Testis (tissue), 2 donors: ENCODE data around the gene FAM124A.

Experiments
- POLR2A ChIP-seq: fragments of 450-650 bp; IDR thresholded peaks from one replicate; pipeline ENCODE4 v1.6.1; 2017; ENCODE audit warnings: antibody characterized with exemption, mild to moderate bottlenecking, moderate library complexity
- TF ChIP-seq, protein P1 (sequence below), 3 experiments: fragments of 450-650 bp in 2 of 3; fragments of 200-600 bp in 1 of 3; sonication (generic) in 1 of 3; IDR thresholded peaks; one replicate each; pipeline ENCODE4 v1.5.1; 2016 to 2019; ENCODE audit warnings: antibody characterized with exemption in 3 of 3, mild to moderate bottlenecking in 2 of 3, moderate library complexity in 1 of 3

DNA sequence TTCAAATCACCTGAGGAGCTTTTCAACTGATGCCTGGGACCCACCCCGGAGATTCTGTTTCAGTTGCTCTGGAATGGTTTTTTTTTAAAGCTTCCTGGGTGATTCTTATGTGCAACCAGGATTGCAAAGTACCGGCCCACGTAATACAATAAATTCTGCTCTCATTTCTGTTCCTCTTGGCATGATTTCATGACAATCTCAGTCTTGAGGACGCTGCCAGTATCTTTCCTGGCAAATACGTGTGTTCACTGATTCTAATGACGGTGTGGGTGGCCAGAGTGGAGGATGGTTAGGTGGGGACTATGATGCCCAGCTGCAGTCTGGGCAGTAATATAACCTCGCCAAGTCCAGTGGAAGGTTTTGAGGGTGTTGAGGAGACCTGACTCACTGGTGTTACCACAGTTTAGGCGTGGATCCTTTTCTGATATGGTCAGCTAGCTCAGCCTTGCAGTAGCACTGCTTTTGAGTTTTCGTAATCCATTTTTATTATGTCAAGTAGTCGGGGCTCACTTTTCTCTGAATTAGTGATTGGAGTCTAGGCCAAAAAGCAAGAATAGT, 49.4 kb downstream of the FAM124A start:
- TF ChIP-seq, protein P1, sequence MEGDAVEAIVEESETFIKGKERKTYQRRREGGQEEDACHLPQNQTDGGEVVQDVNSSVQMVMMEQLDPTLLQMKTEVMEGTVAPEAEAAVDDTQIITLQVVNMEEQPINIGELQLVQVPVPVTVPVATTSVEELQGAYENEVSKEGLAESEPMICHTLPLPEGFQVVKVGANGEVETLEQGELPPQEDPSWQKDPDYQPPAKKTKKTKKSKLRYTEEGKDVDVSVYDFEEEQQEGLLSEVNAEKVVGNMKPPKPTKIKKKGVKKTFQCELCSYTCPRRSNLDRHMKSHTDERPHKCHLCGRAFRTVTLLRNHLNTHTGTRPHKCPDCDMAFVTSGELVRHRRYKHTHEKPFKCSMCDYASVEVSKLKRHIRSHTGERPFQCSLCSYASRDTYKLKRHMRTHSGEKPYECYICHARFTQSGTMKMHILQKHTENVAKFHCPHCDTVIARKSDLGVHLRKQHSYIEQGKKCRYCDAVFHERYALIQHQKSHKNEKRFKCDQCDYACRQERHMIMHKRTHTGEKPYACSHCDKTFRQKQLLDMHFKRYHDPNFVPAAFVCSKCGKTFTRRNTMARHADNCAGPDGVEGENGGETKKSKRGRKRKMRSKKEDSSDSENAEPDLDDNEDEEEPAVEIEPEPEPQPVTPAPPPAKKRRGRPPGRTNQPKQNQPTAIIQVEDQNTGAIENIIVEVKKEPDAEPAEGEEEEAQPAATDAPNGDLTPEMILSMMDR (IDR thresholded peaks at IDR 0.05), result no peak
- TF ChIP-seq POLR2A, result no peak
